Measurements from ENCODE around the gene TMEM185B.

DNA sequence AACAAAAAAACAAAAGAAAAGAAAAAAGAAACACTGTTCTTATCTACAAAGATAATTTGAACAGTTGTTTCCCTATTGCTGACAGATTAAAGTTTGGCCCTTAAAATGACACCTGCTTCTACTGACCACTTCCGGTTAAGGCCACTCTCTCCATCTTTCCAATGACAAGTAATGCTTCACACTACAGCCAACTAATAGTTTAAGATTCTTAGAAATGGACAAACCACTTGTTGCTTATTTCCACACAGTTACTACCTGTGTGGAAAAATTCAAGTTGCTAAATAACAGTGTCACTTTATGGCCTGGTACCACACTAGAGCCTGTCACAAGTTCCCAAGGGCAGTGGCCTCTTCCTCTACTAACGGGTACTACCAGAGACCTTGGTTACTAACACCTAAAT is 2.4 kb downstream of the TMEM185B start:
- TF ChIP-seq SUZ12 (IDR thresholded peaks at IDR 0.05; ENCODE audit: extremely low read depth, insufficient read depth, insufficient read length) (no peak), YY1 (IDR thresholded peaks at IDR 0.05; ENCODE audit: insufficient read depth, insufficient read length) (no peak)
